RWPE1 (cell line): Measurements from ENCODE around the gene MLEC.

ENCODE experiments used
- CTCF ChIA-PET: fragments of 350-600 bp; sonication (Branson Sonifier 250); formaldehyde crosslinking; extraction: SDS; loops from one replicate; lab custom pipeline; 2021; lab: Yijun Ruan, JAX
- POLR2A ChIA-PET: fragments of 400-600 bp; formaldehyde crosslinking; extraction: SDS; loops from one replicate; lab custom pipeline; 2020; ENCODE audit warnings: antibody characterized with exemption; ENCODE audit not compliant: low non-redundant PET; lab: Yijun Ruan, JAX
- DNase-seq: peaks from one replicate; pipeline ENCODE4 v3.0.0; 2012; ENCODE audit warnings: low spot score
- H3K27ac ChIP-seq: fragments of 450-650 bp; 2 replicates; pipeline ENCODE4 v1.5.1; 2017
- CTCF ChIP-seq: fragments of 450-650 bp; conservative IDR thresholded peaks from 2 replicates; pipeline ENCODE4 v1.5.1; 2017; ENCODE audit warnings: low read depth, mild to moderate bottlenecking

The MLEC gene

DNA sequence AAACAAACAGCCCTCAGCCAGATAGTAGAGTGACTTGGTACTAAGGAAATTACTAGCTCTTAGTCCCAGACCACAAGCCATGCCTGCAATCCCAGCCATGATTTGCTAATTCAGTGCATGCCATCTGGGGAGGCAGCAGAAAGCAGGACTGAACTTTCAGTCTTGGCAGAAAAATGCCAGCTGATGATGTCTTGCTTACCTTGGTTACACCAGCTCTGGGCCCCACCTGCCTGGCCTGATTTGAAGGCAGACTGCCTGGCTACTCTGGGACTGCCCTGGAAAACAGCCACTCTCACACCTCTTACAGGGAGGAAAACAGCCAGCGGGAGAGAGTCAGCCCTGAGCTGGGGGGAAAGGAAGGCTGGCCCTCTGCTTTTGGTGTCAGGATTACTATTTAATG, 18.7 kb downstream of the MLEC start:
- POLR2A ChIA-PET, result interaction anchor here (0.6 kb wide), 1 partner anchor 770 kb away, joined by 4 read pairs; no protein-coding TSS in a partner anchor
- TF ChIP-seq CTCF, result no peak
- CTCF ChIA-PET, result interaction anchor here (0.7 to 0.9 kb wide), 2 partner anchors 57 to 391 kb away, joined by 3 to 5 read pairs; no protein-coding TSS in a partner anchor
- DNase-seq, result no peak
- 0 out of 2 replicates have a peak overlapping the region, but pooled peaks have one; percentile 23 for H3K27ac ChIP-seq

DNA sequence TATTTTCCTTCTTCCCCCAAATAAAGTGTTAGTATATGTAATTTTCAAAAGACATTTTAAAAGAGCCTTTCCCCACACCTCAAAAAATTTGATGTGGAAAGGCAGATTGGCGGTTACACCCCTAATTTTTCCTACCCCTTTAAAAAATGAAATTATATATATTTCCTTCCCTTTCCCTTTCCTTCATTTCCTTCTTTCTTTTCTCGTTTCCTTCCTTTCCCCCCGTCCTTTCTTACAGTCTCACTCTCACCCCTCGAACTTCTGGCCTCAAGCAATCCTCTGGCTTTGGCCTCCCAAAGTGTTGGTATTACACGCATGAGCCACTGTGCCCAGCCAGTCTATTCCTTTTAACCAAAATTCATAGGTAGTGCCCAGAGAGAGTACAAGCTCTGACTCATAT, 19.1 kb downstream of the MLEC start:
- ChIA-PET CTCF (interaction anchor here (0.9 kb wide), 1 partner anchor 57 kb away, joined by 5 read pairs; no protein-coding TSS in a partner anchor), POLR2A (interaction anchor here (0.6 to 0.7 kb wide), 2 partner anchors 112 to 769 kb away, joined by 4 to 7 read pairs; no protein-coding TSS in a partner anchor)
- H3K27ac ChIP-seq, result no peak overlapping the region
- TF ChIP-seq CTCF, result no peak
- DNase-seq, result no peak

DNA sequence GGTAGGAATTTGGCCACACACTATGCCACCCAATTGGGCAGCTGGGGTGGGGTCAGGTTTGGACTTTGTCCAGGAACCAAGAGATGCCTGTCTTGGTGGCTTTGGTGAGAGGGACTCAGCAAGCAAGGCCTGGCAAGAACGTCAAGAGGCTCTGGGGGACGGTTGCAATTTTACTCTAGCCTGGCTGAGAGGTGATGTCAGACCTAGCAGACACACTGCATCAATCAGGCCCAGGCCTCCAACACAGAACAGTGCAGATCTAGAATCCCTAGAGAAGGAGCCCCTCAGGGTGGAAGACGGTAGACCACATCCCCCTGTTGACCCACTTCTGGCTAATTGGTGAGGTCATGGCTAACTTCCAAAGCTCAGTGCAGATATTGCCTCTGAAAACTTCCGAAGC, 21.7 kb downstream of the MLEC start:
- POLR2A ChIA-PET, result no interaction called here

DNA sequence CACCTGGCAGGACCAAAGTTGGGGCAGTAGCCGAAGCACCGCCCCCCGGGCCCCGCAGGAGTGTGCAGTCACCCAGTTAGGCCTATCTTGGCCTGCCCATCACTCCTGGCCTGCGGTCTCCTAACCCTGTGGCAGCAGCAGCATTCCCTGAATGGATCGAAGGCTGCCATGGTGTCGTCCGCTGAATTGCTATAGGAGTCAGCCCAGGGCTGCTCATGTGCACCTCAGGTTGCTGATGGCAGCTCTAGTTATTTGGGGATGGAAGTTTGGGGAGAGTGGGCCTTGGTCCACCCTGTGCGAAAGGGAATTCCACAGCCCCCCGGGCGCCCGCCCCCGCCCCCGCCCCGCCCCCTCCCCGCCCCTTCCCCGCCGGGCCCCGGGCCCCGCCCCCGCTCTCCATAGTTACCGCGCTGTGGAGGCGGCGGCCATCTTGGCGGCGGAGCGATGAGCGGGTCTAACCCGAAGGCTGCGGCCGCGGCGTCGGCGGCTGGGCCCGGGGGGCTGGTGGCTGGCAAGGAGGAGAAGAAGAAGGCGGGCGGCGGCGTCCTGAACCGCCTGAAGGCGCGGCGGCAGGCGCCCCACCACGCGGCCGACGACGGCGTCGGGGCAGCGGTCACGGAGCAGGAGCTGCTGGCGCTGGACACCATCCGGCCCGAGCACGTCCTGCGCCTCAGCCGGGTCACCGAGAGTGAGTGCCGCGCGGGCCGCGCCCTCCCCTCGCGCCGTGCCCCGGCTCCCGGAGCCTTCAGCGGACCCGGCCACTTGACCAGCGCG, 23.3 kb downstream of the MLEC start, which contains the start of gene UNC119B:
Gene UNC119B, plus strand, starts transcription at position 428 of the 774 bp plus-strand sequence. Its CDS starts 17 bp downstream, at position 445.
- POLR2A ChIA-PET, result no interaction called here
- peak; percentile 69 for DNase-seq
- TF ChIP-seq CTCF, result no peak
- H3K27ac ChIP-seq, result peak within 1 kb of the TSS; percentile 76
- CTCF ChIA-PET, result interaction anchor here (0.5 to 0.6 kb wide), 3 partner anchors 102 to 119 kb away, joined by 3 to 4 read pairs (median 4); no protein-coding TSS in a partner anchor

More for the DNA sequence above, 21.7 kb downstream of the MLEC start:
- CTCF ChIA-PET, result no interaction called here
- H3K27ac ChIP-seq, result no peak overlapping the region
- no peak for TF ChIP-seq CTCF
- no peak for DNase-seq

DNA sequence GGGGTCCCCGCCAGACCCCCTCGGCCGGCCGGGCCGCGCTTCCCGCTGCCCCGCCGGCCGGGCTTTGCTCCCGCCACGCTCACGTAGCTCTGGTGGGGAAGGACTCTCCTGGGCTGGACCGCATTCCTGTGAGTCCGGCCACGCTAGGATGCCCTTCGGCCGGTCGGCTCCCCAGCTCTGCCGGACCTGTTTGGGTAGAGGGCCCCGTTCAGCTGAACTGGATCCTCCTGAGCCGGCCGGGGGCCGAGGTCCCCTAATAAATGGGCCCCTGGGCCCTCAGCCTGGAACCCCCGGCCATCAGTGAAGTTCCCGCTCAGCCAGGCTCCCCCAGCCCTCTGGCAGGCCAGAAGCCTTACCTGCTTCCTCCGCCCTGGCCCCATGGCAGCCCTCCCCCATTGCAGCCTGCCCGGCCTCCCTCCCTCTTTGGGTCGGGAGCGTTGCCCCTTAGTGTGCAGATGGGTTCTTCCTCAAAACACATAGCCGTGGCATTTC, 23.9 kb downstream of the MLEC start:
- no peak for TF ChIP-seq CTCF
- peak overlapping the region; percentile 76 for H3K27ac ChIP-seq
- DNase-seq, result peak; percentile 34
- POLR2A ChIA-PET, result no interaction called here
- CTCF ChIA-PET, result interaction anchor here (0.5 to 0.6 kb wide), 3 partner anchors 102 to 119 kb away, joined by 3 to 4 read pairs (median 4); no protein-coding TSS in a partner anchor

DNA sequence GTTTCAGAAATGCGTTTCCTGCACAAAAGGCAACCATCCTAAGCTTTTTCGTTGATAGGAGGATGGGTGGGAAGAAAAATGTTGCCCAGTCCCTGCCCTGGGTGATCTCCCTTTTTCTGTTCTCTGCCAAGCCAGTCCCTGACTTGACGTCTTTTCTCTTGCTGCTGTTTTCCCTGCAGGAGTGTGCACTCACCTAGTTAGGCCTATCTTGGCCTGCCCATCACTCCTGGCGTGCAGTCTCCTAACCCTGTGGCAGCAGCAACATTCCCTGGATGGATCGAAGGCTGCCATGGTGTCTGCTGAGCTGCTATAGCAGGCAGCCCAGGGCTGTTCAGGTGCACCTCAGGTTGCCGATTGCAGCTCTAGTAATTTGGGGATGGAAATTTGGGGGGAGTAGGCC, 24.5 kb downstream of the MLEC start:
- H3K27ac ChIP-seq, result peak overlapping the region; percentile 76
- no peak for TF ChIP-seq CTCF
- ChIA-PET POLR2A (interaction anchor here (0.6 kb wide), 1 partner anchor 130 kb away, joined by 3 read pairs; the partner anchor contains the start of gene POP5), CTCF (interaction anchor here (1.0 kb wide), 1 partner anchor 123 kb away, joined by 4 read pairs; no protein-coding TSS in a partner anchor)
- DNase-seq, result peak; percentile 11
